ENCODE results near the gene KIF12.
"Not testable (repeated sequence)": the region's sequence is repeated elsewhere in the genome, so short reads cannot be mapped to it uniquely, and the experiment has no call there.

Gene KIF12

DNA sequence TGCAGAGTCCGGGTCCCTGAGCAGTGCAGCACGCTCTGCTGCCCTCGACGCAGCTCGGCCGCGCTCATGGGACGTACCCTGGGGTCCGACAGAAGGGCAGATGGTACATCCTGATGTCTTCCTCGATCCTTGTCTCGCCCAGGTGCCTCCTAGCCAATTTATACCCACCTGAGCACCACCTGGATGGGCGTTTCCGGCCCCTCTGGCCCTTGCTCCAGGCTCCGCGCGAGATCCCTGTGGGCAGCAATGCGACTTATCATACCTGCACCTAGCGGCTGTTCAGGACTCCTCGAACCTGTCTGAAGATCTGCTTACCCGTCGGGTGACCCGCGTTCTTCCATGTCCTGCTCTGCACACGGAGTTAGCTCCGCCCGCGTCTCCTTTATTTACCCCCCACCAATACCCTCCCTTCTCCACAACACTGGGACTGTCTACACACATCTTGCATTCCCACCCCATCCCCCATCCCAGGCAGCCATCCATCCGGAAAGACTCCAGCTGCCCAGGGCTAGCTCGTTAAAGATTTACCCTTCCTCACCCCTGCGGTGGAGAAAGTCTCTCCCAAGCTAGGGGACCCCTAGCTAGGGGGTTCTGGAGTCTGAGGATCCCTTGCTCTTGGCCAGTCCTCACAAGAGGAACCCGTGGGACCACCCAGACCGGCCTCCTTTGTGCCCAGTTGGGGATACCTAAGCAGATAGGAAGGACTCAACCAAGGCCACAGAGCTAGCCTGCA, at the start of gene KIF12:
Gene KIF12, minus strand, starts transcription at position 357 of the 733 bp plus-strand sequence. Its CDS starts 16 bp downstream, at position 341.
- no peak for DNase-seq

DNA sequence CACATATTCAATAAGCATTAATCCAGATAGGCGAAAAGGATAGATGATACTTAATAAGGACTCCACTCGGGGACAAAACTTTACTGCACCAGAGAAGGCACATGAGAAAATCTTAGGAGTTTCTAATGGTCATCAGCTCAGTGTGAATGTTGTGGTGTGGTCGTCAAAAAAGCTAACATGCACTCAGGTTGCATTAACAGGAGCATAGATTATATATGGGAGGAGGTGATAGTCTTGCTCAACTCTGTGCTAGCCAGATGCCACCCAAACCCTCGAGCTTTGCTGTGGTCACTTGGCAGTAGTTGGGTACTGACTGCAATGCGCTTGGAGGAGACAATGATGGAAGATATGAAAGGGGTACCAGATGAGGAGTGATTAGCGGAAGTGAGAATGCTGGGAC, 47.6 kb upstream of the KIF12 start:
- DNase-seq = no peak

DNA sequence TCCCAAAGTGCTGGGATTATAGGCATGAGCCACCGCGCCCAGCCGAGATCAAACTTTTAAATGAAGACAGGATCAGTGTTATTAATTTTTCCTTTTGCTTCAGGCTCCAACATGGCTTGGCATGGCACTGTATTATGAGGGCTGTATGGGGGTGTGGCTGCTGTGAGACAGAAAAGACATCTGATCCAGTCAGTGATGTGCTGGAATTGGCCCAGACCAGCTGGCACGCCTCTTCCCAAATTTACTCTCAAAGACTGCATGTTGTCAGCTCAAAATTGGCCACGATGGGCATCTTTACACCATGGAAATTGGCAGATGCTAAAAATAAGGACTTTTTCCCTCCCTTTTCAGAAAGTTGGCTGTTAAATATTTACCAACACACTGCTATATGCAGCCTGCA, 44.1 kb upstream of the KIF12 start:
- DNase-seq = no peak

DNA sequence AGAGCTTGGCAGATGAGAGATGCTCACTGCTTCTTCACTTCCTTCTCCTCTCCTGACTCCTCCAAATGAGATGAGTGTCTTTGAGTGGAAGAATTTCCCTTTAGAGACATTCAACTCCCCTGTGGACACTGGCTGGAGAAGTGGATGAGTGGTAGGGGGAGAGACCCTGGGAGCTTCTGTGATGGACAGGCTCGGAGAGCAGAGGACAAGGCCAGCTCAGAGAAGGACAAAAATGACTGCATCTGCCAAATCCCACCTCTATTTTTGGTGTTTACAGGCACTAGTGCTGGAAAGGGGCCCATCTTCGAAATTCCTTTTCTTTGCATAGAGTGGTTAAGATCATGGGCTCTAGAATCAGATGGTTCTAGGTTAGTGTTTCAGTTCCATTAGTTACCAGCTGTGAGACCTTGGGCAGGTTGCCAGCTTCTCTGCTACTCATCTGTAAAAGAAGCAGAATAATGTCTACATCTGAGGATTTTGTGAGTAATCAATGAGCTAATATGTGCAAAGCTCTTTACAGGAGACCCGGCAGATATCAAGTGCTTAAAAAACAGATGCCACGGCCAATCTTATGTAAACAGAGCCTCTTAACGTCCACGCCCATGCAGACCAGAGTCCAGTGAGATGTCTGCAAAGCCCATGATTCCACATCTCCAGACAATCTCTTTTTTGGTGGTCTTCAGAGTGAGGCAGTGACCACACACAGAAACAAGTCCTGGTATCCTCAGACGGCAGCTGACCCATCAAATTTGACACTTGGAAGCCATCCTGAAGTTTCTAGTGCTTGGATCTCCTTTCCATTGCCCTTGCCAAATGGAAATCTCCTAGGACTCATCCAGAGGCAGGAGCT, 42.7 kb upstream of the KIF12 start:
- DNase-seq = no peak

DNA sequence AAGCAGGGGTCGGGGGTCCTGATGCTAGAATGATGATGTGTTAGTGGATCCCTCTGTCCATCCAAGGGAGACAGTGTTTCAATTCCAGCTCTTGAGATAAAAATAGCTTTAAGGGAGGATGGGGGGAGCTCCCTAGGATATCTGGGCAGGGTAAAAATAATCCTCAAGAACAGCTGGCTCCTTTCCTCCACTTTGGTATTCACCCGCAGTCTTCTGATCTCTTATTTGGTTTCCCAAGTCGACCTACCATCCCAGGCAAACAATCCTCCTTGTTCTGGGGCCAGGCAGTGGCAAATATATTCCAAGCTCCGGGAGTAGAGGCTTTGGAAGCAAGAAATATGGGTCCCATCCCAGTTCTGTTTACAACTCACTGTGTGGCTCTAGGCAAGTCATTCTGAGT, 41.8 kb upstream of the KIF12 start:
- DNase-seq = no peak

DNA sequence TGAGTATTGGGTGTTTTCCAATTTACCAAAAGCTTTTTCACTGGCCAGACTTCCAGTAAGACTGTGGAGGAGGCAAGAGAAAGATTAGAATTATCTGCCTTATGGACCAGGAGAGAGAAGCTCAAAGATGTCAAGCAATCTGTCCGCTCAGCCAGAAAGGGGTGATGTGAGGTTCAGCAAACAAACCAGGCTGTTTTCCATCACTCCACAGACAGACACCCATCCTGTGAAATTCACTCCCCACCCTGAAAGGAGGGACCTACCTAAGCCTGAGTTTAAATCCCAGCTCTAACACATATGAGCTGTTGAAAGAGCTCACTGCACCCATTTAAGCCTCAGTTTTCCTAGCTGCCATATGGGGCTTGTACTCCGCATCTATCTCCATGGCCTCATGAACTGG, 41.3 kb upstream of the KIF12 start:
- no peak for DNase-seq

DNA sequence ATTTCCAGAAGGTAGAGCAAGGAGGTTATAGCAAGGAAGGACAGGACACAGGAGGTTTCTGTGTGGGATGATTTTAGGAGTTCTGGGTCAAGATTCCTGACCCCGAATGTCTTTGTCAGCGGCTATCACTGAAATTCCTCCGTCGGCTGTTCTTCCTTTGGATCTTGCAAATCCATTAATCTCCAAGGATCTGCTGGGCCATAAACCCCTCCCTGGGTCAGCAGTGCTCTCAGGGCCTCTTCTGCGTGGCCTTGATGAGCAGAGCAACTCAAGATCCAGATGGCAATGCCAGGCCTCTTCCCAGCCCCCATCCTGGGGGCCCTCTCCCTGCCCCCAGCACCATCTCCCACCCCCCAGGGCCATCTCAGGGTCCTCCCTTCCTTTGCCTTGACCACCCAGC, 40.0 kb upstream of the KIF12 start:
- no peak for DNase-seq

DNA sequence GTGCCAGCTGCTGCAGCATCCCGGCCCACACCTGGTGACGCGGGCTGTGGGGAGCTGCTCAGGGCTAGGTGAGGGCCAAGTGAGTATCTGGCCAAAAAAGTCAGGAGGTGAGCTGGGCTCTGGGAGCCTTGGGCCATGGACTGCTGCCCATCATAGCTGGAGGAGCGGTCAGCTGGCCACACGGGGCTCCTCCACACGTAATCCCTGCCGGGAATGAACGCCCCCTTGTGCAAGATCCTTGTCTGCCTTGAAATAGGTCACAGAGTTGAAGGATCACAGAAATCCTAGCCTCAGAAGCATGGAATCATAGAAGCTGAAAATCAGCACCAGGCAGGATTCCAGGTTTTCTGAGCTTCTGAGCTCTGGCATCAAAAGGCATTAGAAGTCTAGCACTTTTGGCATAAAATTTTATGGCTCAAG, 39.5 kb upstream of the KIF12 start:
- no peak for DNase-seq

DNA sequence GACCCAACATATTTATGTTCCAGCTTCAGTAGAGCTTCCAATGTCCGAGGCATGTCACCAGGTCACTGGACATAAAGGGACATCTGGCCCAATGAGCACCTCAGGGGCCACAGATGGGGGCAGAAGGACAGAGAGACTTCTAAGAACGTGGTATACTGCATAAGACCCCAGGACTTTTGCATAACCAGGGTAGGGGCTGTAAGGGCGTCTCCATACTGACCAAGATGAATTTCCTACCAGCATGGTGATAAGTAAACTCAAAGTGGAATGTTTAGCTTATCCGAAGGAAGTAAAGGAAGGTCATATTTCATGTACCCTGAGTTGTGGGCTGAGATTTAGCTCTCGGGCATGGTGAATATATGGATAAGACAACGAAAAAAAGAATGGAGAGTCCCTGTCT, 38.7 kb upstream of the KIF12 start:
- no peak for DNase-seq

DNA sequence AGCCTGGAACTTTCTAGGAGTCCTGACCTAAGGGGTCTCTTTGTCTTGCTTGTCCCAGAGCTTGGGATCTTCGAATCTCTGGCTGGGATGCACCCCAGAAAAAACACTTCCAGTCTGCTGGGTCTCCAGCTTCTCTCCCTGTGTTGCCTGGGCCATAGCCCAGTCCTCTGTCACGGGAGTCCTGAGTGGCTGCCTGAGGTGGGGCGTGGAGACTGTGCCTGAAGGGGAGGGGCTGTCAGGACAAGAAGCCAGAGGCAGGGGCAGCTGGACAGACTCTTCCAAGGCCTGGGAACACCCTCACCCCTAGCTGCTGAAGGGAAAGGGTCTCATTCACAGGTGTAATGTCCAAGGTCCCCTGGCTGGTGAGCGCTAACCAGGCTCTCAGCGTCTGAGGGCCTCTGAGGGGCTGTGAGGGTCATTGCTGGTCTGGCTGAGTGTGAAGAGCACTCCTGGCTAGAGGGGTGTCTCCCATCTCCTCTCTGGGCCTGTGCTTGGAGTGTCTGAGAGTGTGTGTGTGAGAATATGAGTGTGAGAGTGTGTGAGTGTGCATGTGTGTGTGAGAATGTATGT, 35.8 kb upstream of the KIF12 start:
- no peak for DNase-seq

DNA sequence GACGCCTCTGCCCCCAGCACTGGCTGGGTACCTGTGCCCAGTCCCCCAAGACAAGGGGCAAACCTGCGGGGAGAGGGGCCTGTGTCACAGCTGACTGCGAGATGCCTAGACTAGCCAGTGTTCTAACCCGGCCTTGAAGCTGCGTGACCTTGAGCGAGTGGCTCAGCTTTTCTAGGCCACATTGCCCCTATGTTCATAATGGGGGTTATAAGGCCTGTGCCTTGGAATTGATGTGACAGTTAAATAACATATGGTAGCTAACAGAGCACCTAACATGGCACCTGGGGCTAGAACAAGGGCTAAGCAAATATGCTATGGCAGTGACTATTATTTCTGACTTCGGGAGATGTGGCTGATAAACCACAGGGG, 33.4 kb upstream of the KIF12 start:
- DNase-seq = no peak

DNA sequence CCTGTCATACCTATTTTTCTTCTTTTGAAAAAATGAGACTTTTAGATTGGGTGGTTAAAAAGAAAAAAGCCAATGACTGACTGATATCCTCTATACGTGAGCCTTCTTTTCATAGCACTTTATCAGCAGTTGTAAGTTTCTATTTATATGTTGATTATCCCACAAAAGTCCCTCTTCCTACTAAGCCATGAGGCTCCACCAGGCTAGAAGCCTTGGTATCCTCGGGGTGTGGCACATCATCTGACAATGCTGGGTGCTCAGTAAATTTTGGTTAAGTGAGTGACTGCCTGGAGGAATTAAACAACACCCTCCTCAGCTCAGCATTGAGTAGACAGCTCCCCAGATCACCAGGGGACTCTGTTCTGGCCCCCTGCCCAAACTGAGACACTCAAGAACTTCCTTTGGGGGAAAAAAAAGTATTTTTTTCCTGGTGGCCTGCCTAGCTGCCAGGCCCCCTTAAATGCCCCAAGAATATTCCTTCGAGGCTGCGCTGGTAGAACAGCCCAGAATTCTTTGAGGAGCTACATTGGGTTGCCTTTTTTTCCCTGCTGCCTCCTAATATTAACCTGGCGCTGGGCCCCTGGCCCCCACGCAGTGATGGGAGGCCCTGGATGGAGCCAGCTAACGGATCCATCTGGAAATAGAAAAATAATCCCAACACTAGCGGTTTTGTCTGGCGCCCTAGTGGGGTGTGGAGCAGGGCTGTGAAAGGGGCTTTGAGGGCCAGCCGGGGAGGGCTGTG, 32.9 kb upstream of the KIF12 start:
- DNase-seq = no peak

DNA sequence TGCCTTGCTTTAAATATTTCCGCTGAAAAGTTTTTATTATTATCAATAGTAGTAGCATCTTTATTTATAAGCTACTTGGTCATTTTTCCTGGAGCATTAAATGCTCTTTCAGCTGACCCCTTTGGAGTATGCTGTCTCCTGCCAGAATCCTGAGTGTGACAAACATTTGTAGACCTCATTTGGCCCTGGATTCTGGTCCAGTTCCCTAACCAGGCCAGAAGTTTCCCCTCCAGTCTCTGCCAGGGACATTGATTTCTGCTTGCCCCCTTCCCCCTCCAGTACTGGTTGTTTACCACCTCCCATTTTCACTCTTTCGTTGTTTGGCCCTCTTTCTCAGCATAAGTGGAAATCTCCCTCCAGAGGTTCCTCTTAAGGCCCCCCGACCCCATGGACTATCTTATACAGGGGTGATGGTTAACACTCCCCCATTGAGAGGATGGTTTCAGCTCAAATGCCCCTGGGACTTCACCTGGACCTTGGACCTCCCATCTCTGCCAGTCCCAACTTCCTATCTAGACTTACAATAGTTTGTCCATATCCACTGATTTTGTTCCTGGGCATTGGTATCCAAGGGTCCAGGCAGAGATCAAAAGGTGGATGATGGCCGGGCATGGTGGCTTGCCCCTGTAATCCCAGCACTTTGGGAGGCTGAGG, 31.7 kb upstream of the KIF12 start:
- no peak for DNase-seq

DNA sequence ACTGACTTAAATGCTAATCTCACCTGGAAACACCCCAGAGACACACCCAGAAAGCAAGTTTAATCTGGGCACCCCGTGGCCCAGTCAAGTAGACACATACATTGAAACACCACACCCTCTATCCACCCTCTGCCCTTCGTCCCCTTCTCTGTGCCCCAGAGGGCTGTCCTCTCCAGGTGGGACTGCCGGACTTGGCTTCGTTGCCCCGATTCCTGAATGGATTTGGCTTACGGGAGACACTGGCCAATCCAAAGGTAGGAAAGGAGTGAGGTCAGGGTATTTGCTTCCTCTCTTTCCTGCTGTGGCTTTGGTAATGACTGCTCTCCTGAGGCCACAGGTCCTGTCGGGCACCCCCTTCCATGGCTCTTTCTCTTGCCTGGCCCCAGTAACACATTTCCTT, 31.0 kb upstream of the KIF12 start:
- no peak for DNase-seq

DNA sequence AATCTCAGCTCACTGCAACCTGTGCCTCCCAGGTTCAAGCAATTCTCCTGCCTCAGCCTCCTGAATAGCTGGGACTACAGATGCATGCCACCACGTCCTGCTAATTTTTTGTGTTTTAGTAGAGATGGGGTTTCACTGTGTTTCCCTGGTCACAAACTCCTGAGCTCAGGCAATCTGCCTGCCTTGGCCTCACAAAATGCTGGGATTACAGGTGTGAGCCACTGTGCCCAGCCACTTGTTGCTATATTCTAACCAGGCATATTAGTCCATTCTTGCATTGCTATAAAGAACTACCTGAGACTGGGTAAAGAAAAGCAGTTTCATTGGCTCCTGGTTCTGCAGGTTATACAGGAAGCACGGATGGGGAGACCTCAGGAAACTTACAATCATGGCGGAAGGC, 29.7 kb upstream of the KIF12 start:
- not testable (repeated sequence) for DNase-seq

DNA sequence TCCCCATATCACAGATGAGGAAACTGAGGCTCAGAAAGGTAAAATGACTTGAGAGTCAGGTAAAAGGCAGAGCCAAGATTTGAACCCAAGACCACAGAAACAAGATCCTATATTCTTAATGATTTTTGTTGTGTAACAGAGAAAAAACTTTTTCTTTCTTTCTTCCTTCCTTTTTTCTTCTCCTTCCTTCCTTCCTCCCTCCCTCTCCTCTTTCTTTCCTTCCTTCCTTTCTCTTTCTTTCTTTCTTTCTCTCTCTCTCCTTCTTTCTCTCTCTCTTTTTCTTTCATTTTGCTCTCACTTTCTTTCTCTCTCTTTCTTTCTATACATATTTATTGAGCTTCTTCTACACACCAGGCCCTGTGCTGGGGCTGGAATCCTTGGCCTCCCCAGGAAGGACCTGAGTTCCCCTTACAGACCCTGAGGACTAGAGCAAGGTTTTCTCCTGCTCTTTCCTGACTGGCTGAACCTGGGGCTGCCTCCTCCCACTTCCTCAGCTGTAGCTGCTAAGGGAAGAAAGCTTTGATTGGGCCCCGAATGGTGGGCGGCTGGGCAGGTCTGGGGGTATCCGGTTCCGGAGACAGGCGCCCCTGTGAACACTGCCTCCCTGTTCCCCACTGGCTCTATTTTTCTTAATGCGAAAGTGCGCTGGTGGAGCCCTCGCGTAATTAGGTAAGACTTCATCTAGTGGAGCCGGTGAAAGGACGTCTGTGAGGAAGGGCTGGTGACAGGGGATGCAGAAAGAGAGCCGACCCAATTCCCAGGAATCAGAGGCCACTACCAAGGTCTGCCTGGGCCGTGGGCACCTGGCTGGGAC, 27.4 kb upstream of the KIF12 start:
- DNase-seq = no peak

DNA sequence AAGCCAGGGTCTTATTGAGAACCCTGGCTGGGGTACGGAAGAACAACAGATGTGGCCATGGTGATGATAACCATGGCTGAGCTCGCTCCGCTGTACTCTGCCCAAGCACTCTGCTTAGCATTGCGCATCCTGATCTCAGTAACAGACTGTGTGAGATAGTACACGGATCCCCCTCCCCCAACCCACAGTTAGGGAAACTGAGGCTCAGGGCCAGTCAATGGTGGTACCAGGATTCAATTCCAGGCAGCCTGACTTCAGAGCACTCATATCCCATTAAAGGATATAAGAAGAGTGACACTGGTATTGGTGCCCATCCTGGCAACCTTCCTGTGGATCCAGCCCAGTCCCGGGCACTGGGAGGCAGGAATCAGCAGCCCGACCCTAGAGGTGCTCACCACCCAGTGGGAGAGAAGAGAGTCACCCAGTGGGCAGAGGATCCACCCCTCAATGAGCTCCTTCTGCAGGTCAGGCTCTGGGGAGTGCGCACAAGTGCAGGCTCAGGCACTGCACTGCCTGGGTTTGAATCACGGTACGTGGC, 26.5 kb upstream of the KIF12 start:
- DNase-seq = no peak

DNA sequence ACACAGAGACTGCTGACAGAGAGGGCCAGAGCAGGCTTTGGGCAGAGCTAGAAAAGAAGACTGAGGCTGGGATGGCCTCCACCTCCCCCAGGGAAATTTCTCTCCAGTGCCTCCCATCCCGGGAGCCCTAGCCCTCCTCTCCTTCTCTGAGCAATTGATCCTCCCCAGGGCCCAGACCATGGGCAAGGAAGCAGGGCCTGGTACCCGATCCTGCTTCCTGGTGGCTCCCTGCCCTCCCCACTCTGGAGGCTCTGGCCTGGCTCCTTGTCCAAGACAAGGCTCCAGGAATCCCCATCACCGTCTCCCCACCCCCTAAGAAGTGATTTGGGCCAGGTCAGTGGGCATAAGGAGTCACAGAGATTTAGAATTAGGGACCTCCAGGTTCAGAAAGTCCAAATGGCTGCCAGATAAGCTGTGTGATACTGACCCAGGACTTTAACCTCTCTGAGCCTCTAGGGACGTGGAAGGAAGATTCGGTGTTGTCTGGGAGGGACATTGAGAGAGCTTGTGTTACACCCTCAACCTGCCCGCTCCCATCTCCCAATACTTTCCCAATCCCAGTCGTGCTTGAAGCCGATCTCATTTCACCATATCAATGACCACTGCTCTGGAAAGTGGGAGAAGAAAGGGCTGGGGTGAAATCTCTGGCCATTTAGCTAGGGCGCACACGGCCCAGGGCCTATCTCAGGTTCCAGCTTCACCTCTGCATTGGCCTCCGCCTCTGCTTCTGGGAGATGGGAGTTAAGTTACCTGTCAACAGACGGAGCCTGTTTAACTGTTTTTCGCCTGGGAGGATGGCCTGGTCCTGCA, 25.8 kb upstream of the KIF12 start:
- no peak for DNase-seq

DNA sequence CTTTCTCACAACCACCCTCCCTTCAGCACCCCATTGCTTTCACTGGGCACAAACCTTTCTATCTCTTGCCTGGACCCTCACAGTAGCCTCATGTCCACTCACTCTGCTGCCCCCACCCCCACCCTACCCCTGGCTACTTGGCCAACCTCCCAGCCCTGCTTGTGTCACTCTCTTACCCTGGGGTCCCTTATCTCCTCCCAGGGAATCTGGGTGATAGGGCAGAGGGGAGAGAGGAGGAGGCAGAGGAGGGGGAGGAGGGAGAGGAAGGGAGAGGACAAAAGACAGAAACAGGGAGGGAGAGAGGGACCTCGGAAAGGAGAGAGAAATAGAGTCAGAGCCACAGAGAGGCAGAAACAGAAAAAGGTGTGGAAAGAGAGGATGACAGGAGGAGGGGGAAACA, 25.0 kb upstream of the KIF12 start:
- DNase-seq = no peak
